Frontal cortex (tissue), 4 donors: ENCODE data around the gene SMTNL2. TPM values are rescaled to one million over a fixed set of nuclear protein-coding genes. Genes with fewer than 3 reads are reported as not detected.

ENCODE experiments used
- DNase-seq, 2 donors: peaks; one replicate each; pipeline ENCODE4 v3.0.0; 2012; ENCODE audit warnings: low spot score in 2 of 2
- FAIRE-seq: peaks from 2 replicates; lab custom pipeline; 2012; peaks lifted over from hg19 to GRCh38; lab: Jason Lieb, UNC
- total RNA-seq: library from RNA; depleted of rRNA; stranded (reverse); fragments of >200 nt; gene quantifications from one replicate; pipeline ENCODE4 v1.2.3, GENCODE V29; 2014
- donor health status: control.
- donor health status: control.
- donor health status: control.

The SMTNL2 gene
- 4.1 TPM for total RNA-seq

- no peak for FAIRE-seq
- DNase-seq = peak in 1 of 2 donors; percentile 73
Measured at GRCh38 chr17:4584101-4584916, at the start of gene SMTNL2. Gene SMTNL2, plus strand, starts transcription at chr17:4584529. Its CDS starts 77 bp downstream, at chr17:4584606.

GRCh38 chr17:4534928-4535666 is 49.2 kb upstream of the SMTNL2 start:
- no peak for FAIRE-seq
- no peak for DNase-seq

- DNase-seq = no peak
- FAIRE-seq = no peak
Measured at GRCh38 chr17:4535667-4536258, 48.6 kb upstream of the SMTNL2 start.

GRCh38 chr17:4536259-4536741 is 48.0 kb upstream of the SMTNL2 start:
- DNase-seq (no peak), FAIRE-seq (no peak)

GRCh38 chr17:4536742-4537411 is 47.5 kb upstream of the SMTNL2 start:
- FAIRE-seq = no peak
- no peak for DNase-seq

GRCh38 chr17:4537451-4538235 is 46.7 kb upstream of the SMTNL2 start:
- FAIRE-seq = no peak
- peak; percentile 74 to 82 for DNase-seq

GRCh38 chr17:4538236-4539002 is 45.9 kb upstream of the SMTNL2 start:
- DNase-seq (no peak), FAIRE-seq (no peak)

GRCh38 chr17:4539025-4539424 is 45.3 kb upstream of the SMTNL2 start:
- no peak for FAIRE-seq
- DNase-seq = no peak

GRCh38 chr17:4539576-4540223 is 44.6 kb upstream of the SMTNL2 start:
- no peak for FAIRE-seq

GRCh38 chr17:4540224-4540651 is 44.1 kb upstream of the SMTNL2 start:
- no peak for DNase-seq
- no peak for FAIRE-seq

More at GRCh38 chr17:4539576-4540223, 44.6 kb upstream of the SMTNL2 start:
- no peak for DNase-seq

GRCh38 chr17:4540687-4541327 is 43.5 kb upstream of the SMTNL2 start:
- DNase-seq = no peak
- no peak for FAIRE-seq

GRCh38 chr17:4541328-4542002 is 42.9 kb upstream of the SMTNL2 start:
- FAIRE-seq (no peak), DNase-seq (no peak)

GRCh38 chr17:4542003-4542725 is 42.2 kb upstream of the SMTNL2 start:
- no peak for FAIRE-seq
- DNase-seq = no peak

GRCh38 chr17:4542726-4543191 is 41.6 kb upstream of the SMTNL2 start:
- FAIRE-seq (no peak), DNase-seq (no peak)

GRCh38 chr17:4543557-4544026 is 40.7 kb upstream of the SMTNL2 start:
- DNase-seq (no peak), FAIRE-seq (no peak)
